Measurements from ENCODE around the gene ATP2B3.

ATP2B3 gene

DNA sequence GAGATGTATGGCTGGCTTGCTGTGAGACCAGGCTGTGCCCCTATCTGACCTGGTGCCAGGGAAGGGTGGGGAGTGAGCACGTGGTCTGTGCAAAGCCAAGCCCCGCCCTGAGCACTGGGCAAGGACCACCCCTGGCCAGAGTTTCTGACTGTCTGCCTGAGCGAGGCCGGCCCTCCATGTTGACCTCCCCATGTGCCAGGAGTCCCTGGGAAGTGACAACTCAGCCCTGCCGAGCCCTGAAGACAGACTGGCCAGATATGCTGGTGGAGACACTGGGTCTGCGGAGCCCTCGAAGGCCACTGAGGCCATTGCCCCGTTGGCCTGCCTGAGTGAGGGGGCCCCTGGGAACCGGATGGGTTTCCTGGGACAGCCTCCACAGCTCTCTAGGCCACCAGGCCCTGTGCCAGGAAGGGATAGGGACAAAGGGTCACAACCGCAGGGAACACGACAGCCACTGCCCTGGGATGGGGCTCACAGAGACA is 29.8 kb upstream of the ATP2B3 start:
- DNase-seq (ENCODE audit: insufficient read length, low spot score), result no peak
- TF ChIP-seq PAX5 (IDR thresholded peaks at IDR 0.05; ENCODE audit: insufficient read depth, low read length, severe bottlenecking) (no peak), POU2F2 (IDR thresholded peaks at IDR 0.05; ENCODE audit: low read depth, low read length) (no peak), TAF1 (IDR thresholded peaks at IDR 0.05; ENCODE audit: low read depth, low read length) (no peak), POLR2A (IDR thresholded peaks at IDR 0.05; ENCODE audit: low read depth, low read length) (no peak)

DNA sequence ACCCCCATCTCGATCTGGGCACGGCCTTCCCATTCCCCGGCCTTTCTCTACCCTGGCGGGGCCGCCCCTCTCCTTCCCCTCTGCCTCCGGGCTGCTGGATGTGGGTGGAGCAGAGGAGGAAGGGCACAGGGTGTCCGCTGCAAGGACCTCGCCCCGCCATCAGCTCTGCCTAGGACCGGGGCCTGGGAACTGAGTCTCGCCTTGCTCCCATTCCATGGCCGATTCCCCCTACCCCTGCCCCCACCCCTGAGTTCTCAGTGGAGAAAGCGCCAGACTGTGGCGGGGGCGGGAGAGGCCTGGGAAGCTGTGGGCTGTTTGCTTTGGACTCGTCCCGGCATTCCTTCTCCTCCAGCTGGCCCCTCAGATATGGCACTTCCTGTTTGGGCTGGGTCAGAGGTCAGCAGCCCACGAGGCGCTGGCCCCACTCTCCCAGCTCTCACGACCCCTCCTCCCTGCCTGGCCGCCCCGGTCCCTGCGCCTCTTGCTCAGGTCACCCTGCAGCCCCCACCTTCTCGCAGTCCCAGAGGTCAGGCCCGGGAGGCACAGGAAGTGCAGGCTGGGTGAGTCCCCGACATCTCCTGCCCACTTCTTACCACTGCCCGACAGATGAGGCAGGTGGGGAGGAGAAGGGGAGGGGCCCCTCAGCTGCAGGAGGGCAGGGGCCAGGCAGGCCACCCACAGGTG is 29.1 kb upstream of the ATP2B3 start:
- no peak for TF ChIP-seq POU2F2 (IDR thresholded peaks at IDR 0.05; ENCODE audit: low read depth, low read length)
- no peak for TF ChIP-seq TAF1 (IDR thresholded peaks at IDR 0.05; ENCODE audit: low read depth, low read length)
- DNase-seq (ENCODE audit: insufficient read length, low spot score) (no peak), FAIRE-seq (no peak)

More for the DNA sequence above, 29.8 kb upstream of the ATP2B3 start:
- no peak for FAIRE-seq

- FAIRE-seq (no peak), DNase-seq (ENCODE audit: insufficient read length, low spot score) (no peak)
- no peak for TF ChIP-seq SPI1 (IDR thresholded peaks at IDR 0.05; ENCODE audit: low read depth, low read length)
- TF ChIP-seq POU2F2 (IDR thresholded peaks at IDR 0.05; ENCODE audit: low read depth, low read length), result no peak
- TF ChIP-seq TAF1 (IDR thresholded peaks at IDR 0.05; ENCODE audit: low read depth, low read length), result no peak
- no peak for TF ChIP-seq POLR2A (IDR thresholded peaks at IDR 0.05; ENCODE audit: low read depth, low read length)
- TF ChIP-seq PAX5 (IDR thresholded peaks at IDR 0.05; ENCODE audit: insufficient read depth, low read length, severe bottlenecking), result no peak
- no peak for TF ChIP-seq POLR2AphosphoS5 (IDR thresholded peaks at IDR 0.05; ENCODE audit: low read depth, low read length)
Observed at GRCh38 chrX:153490217-153490930, 27.1 kb upstream of the ATP2B3 start.

DNA sequence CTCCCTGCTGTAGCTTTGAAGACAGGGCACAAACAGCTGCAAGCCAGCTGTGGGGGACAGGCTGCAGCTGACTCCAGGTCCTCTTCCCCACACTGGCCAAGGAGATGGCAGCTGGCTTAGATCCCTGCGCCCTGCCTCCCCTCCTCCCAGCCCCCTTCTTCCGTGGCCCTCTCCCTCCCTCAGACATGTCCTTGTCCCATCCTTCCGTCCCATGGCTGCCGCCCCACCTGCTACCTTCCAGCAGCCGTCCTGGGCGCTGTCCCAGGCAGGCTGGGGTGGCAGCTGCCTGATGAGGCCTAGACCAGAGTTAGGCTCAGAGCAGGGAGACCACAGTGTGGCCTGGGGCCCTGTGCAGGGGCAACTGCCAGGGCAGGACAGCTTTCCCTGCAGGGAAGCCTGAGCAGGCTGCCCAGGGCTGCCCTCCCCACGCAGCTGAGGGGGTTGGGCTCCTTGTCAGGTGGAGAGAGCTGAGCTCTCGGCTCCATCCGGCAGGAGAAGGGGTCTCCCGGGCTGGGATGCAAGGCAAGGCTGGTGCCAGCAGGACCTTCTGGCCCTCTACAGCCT is 26.0 kb upstream of the ATP2B3 start:
- DNase-seq (ENCODE audit: insufficient read length, low spot score), result no peak
- no peak for FAIRE-seq
- TF ChIP-seq TAF1 (IDR thresholded peaks at IDR 0.05; ENCODE audit: low read depth, low read length) (no peak), POLR2A (IDR thresholded peaks at IDR 0.05; ENCODE audit: low read depth, low read length) (no peak), POU2F2 (IDR thresholded peaks at IDR 0.05; ENCODE audit: low read depth, low read length) (no peak), SPI1 (IDR thresholded peaks at IDR 0.05; ENCODE audit: low read depth, low read length) (no peak), PAX5 (IDR thresholded peaks at IDR 0.05; ENCODE audit: insufficient read depth, low read length, severe bottlenecking) (no peak), POLR2AphosphoS5 (IDR thresholded peaks at IDR 0.05; ENCODE audit: low read depth, low read length) (no peak)

DNA sequence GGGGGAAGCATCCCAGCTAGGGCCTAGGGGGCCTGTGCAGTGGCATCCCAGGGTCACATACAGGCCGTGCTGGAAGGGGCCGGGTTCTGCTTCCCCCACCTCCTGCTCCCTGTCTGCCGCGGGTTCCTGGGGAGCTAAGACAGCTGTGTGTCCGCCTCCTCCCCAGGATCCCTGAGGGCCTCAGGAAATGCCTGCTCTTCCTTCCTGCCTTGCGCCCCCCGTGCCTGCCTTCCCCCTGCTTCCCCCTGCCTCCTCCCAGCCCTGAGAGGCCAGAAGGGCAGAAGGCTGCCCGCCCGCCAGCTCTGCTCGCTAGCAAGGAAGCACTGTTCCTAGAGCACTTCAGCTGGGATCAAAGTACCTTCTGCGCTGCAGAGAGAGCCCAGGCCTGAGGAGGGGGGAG is 25.5 kb upstream of the ATP2B3 start:
- TF ChIP-seq TAF1 (IDR thresholded peaks at IDR 0.05; ENCODE audit: low read depth, low read length), result no peak
- TF ChIP-seq POLR2AphosphoS5 (IDR thresholded peaks at IDR 0.05; ENCODE audit: low read depth, low read length), result no peak
- no peak for TF ChIP-seq PAX5 (IDR thresholded peaks at IDR 0.05; ENCODE audit: insufficient read depth, low read length, severe bottlenecking)
- no peak for TF ChIP-seq SPI1 (IDR thresholded peaks at IDR 0.05; ENCODE audit: low read depth, low read length)
- TF ChIP-seq POU2F2 (IDR thresholded peaks at IDR 0.05; ENCODE audit: low read depth, low read length), result no peak
- no peak for TF ChIP-seq POLR2A (IDR thresholded peaks at IDR 0.05; ENCODE audit: low read depth, low read length)
- DNase-seq (ENCODE audit: insufficient read length, low spot score) (no peak), FAIRE-seq (no peak)

GRCh38 chrX:153492543-153492942 is 24.9 kb upstream of the ATP2B3 start:
- TF ChIP-seq POU2F2 (IDR thresholded peaks at IDR 0.05; ENCODE audit: low read depth, low read length) (no peak), SPI1 (IDR thresholded peaks at IDR 0.05; ENCODE audit: low read depth, low read length) (no peak), PAX5 (IDR thresholded peaks at IDR 0.05; ENCODE audit: insufficient read depth, low read length, severe bottlenecking) (no peak), POLR2AphosphoS5 (IDR thresholded peaks at IDR 0.05; ENCODE audit: low read depth, low read length) (no peak), TAF1 (IDR thresholded peaks at IDR 0.05; ENCODE audit: low read depth, low read length) (no peak), POLR2A (IDR thresholded peaks at IDR 0.05; ENCODE audit: low read depth, low read length) (no peak)
- FAIRE-seq (no peak), DNase-seq (ENCODE audit: insufficient read length, low spot score) (no peak)

DNA sequence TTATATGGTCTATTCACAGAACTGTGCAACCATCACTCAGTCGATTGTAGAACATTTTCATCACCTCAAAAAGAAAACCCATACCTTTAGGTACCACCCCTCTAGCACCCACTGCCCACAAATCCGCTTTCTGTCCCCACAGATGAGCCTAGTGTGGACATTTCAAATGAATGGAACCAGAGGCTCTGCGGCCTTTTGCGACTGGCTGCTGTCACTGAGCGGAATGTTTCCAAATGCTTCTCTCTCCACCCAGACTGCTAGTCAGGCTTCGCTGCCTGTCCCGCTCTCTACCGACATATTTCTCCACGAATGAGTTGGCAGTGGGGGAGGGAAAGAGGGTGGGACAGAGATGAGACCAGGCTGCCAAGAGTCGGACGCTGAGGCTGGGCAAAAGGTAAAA is 24.4 kb upstream of the ATP2B3 start:
- TF ChIP-seq POLR2AphosphoS5 (IDR thresholded peaks at IDR 0.05; ENCODE audit: low read depth, low read length), result no peak
- TF ChIP-seq TAF1 (IDR thresholded peaks at IDR 0.05; ENCODE audit: low read depth, low read length), result no peak
- no peak for TF ChIP-seq POU2F2 (IDR thresholded peaks at IDR 0.05; ENCODE audit: low read depth, low read length)
- TF ChIP-seq PAX5 (IDR thresholded peaks at IDR 0.05; ENCODE audit: insufficient read depth, low read length, severe bottlenecking), result no peak
- FAIRE-seq (no peak), DNase-seq (ENCODE audit: insufficient read length, low spot score) (no peak)

DNA sequence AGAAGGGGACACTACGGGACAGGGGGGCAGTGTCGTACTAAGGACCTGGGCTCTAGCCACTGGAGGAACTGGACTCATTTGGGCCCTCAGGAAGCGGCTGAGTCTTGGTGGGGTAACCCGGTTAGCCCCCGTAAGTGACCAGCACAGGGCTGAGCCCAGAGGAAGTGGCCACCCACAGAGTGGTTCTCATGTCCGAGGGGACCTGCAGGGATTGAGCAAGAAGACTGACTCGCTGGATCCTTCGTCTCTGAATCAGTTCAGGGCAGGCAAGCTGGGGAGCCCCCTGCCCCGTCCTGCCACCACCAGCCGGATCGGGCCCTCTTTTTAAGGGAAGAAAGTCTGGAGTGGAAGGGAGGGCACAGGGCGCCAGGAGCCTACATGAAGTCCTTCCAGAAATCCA is 23.4 kb upstream of the ATP2B3 start:
- DNase-seq (ENCODE audit: insufficient read length, low spot score), result no peak

DNA sequence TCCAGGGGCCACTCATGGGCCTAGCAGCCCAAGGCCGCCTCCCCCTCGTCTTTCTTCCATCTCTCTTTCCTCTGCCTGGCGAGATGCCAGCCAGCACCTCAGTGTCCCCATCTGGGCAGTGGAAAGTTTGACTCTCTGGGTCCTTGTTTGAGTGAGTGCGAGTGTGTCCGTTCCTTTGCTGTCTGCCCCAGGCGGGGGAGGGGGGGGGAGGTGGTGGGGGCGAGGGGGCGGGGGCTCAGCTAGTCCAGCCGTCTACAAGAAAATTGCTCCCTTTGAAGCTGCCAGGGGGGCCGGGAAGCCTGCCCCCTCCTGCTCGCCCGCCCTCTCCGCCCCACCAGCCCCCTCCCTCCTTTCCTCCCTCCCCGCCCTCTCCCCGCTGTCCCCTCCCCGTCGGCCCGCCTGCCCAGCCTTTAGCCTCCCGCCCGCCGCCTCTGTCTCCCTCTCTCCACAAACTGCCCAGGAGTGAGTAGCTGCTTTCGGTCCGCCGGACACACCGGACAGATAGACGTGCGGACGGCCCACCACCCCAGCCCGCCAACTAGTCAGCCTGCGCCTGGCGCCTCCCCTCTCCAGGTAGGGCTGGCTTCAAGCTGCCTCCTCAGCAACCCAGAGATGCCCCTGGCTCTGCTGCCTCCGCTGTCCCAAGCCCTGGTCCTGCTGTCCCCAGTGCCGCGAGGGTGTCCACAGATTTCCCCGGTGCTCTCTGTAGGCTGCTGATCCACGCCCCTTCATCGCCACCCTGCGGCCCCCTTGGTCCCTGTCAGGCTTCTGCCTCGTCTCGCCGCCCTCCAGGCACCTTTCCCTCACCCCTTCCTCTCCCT is 22.7 kb upstream of the ATP2B3 start, which contains the start of gene BGN:
Gene BGN (plus strand): TSS at position 440 of the 821 bp plus-strand sequence. CDS start 9,652 bp downstream, outside the sequence.
- FAIRE-seq (no peak), DNase-seq (ENCODE audit: insufficient read length, low spot score) (no peak)
- TF ChIP-seq PAX5 (IDR thresholded peaks at IDR 0.05; ENCODE audit: insufficient read depth, low read length, severe bottlenecking), result no peak
- TF ChIP-seq POLR2AphosphoS5 (IDR thresholded peaks at IDR 0.05; ENCODE audit: low read depth, low read length), result no peak
- TF ChIP-seq POLR2A (IDR thresholded peaks at IDR 0.05; ENCODE audit: low read depth, low read length), result no peak
- TF ChIP-seq TAF1 (IDR thresholded peaks at IDR 0.05; ENCODE audit: low read depth, low read length), result no peak
- TF ChIP-seq SPI1 (IDR thresholded peaks at IDR 0.05; ENCODE audit: low read depth, low read length), result no peak
- no peak for TF ChIP-seq POU2F2 (IDR thresholded peaks at IDR 0.05; ENCODE audit: low read depth, low read length)

More for the DNA sequence above, 23.4 kb upstream of the ATP2B3 start:
- FAIRE-seq, result no peak
- TF ChIP-seq PAX5 (IDR thresholded peaks at IDR 0.05; ENCODE audit: insufficient read depth, low read length, severe bottlenecking) (no peak), SPI1 (IDR thresholded peaks at IDR 0.05; ENCODE audit: low read depth, low read length) (no peak), POU2F2 (IDR thresholded peaks at IDR 0.05; ENCODE audit: low read depth, low read length) (no peak), POLR2A (IDR thresholded peaks at IDR 0.05; ENCODE audit: low read depth, low read length) (no peak), POLR2AphosphoS5 (IDR thresholded peaks at IDR 0.05; ENCODE audit: low read depth, low read length) (no peak), TAF1 (IDR thresholded peaks at IDR 0.05; ENCODE audit: low read depth, low read length) (no peak)
